Ecto neural progenitor cell (in vitro differentiated cells): ENCODE results near the gene ZNG1B.
A peak's percentile ranks its signal among the peaks of the same experiment; 100 is the strongest.
"Not testable (repeated sequence)": the region's sequence is repeated elsewhere in the genome, so short reads cannot be mapped to it uniquely, and the experiment has no call there.

Experiments
- DNase-seq: peaks from one replicate; pipeline ENCODE4 v3.0.0-alpha.2; 2018; ENCODE audit warnings: low spot score

Gene ZNG1B

DNA sequence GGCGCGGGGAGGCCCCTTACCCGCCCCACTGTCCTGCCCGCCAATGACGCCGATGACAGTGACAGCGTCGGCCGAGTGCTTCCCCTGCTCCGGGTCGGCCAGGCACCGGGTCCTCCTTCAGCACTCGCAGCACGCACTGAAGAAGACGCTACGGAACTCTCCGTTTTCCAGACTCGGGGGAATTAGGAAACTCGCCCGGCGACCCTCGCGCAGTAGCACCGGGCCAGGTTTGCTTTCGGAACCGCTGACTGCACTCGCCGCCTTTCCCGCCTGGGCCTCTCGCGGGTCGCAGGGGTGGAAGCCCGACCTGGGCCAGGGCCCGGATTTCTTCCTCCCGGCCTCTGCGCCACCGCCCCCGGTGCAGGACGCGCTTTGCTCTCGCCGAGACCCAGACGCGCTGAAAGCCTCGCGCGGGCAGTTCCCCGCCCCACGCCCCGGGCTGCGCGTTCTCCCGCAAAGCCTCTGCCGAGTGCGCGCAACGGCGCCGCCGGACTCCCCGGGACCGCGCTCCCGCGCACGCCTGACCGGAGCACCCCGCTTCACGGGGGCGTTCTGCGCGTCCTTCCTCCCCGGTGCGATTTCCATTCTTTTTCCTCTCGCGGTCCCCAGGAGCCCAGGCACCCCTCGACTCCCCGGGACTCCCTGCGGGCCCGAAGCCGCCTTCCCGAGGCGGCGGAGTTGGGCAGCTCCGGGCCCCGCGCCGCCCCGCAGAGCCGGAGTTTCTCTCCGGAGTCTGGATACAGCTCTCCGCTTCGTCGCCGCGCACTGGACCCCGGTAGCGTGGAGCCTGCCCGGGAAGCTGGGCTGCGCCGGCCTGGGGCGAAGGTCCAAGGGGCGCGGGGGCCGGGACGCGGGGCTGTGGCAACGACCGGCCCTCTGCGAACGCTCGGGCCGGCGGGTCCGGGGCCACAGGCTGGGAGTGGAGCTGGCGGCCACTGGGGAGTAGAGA is 65.9 kb downstream of the ZNG1B start:
- peak; percentile 55 for DNase-seq

DNA sequence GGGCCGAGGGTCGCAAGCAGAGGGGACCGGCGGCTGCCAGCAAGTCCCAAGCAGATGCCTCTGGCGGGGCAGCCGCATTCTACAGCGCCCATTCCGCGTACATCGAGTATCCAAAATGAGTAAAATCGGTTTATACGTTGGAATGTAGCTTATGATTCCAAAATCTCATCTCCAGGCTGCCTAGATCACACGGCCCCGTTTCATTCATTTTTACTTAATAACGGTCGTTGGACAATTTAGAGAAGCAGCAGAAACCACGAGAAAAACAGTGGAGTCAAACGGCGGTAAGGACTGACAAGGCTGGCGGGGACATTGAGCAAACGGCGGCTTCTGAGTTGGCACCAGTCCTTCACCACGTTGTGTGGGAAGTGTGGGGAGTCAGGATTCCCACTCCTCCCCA is 66.6 kb downstream of the ZNG1B start:
- DNase-seq: not testable (repeated sequence)

DNA sequence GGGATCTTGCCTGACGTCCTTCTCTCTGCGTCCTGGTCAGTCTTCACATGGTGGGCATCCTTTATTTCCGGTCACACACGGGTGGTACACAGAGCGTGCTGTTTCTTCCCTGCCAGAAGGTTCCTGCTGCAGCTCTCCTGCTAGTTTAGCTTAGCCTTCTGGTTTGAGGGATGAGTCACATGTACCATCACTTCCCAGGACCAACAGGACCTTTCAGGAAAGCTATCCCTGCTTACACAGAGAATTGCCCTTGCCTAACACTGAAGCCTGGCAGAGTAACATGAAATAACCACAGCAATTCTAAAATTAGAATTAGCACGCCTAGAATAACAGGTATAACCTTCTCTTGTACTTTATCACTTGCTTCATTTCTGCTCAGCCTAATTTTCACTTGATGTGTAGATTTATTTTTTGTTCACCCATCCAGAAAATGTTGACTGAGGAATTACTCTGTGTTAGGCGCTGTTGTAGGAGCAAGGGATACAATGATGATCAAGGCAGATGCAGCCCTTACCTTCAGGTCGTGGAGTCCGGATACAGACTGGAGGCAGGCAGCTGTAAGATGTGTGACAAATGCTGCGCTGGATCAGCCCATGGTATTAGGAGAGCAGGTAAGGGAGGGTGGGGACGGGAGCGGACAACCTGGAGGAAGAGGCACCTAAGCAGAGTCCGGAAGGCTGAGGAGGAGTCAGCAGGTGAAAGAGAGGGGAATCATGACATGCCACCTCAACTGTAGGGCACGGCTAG is 70.1 kb downstream of the ZNG1B start:
- not testable (repeated sequence) for DNase-seq

DNA sequence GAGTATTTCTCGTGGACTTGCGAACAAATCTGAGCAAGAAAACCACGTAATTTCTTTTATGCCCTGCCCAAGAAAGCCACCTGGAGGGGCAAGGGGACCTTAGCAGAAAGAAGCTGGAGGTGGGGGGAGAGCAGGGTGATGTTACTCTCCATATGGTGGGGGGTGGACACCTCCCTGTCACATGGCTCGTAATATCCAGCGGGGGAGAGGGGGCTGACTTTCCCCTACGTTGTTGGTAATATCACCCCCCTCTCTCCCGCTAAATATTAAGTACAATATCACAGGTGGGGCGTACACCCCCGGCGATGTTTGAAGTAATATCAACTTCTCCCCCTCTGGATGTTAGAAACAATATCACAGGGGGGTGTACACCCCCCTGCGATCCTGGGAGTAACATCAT is 70.7 kb downstream of the ZNG1B start:
- DNase-seq: not testable (repeated sequence)

DNA sequence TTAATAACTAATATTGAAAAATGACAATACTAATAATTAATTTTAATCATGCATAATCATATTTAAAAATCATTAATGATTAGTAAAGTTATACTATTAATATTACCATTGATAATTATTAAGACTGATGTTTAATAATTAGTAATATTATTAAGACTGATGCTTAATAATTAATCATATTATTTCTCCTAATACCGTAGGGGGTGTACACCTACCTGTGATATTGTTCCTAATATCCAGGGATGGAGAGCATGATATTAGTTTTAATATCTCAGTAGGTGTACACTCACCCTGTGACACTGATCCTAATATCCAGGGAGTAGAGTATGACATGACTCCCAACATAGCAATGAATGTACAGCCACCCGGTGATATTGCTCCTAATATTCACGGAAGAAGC is 73.4 kb downstream of the ZNG1B start:
- DNase-seq: not testable (repeated sequence)

DNA sequence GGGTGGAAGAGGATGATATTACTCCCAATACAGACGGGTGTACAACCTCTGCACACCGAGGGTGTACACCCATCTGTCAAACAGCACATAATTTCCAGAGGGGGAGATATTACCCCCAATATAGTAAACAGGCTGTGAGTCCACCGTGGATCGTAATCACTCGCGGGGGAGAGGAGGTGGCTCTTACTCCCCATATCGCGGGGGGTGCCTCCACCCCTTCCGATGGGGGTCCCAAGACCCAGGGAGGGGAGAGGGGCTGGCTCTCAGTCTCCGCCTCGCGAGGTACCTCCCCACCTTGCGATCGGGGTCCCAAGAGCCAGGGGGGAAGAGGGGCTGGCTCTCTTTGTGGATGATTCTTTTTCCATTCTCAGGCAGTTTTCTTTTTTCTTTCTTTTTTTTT is 74.4 kb downstream of the ZNG1B start:
- not testable (repeated sequence) for DNase-seq

DNA sequence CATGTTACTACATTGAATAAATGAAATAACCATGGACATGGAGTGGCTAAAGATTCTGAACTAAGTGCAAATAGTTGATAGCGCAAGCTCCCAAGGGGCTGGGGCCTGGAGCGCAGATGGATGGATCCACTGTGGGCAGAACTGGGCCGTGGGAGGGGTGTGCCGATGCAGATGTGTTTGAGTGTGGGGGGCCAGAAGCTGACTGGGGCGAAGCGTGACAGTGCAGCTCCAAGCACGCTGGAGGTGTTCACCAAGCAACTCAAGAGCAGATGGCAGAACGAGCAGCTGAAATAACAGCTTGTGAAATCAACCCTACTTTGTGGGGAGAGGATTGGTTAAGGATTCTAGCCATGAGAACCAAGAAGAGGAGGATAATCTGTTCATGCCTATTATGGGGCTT is 78.0 kb downstream of the ZNG1B start:
- not testable (repeated sequence) for DNase-seq

DNA sequence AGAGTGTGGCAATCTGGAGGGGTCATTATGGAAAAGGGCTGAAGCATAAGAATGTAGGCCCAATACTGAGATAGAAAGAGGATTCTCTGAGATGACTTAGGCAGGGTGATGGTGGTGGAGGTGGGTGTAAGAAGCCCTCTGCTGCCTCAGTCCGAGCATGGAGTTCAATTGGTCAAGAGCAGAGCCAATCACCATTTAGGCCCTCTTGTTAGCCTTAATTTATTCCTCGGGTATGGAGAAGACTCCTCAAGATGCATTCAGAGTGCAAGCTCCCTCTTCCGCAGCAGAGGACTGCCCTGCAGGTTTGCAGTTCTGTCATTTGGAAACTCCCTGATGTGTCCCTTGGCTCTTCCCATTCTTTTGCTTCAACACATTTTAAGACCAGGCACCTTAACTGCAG is 78.5 kb downstream of the ZNG1B start:
- not testable (repeated sequence) for DNase-seq

DNA sequence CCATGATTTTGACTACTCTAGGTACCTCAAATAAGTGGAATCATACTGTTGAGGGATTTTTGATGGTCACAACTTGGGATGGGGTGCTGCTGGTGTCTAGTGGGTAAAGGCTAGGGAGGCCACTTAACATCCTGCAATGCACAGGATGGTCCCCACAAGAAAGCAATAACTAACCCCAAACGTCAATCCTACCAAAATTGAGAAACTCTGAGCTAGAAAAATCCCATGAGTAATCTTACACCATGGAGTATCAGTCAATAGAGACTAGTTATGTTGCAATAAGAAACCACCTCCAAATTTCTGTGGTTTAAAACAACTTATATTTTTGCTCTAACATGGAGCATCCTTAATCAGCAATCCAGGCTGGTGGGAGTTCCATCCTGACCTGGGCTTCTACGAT is 79.5 kb downstream of the ZNG1B start:
- DNase-seq: not testable (repeated sequence)

DNA sequence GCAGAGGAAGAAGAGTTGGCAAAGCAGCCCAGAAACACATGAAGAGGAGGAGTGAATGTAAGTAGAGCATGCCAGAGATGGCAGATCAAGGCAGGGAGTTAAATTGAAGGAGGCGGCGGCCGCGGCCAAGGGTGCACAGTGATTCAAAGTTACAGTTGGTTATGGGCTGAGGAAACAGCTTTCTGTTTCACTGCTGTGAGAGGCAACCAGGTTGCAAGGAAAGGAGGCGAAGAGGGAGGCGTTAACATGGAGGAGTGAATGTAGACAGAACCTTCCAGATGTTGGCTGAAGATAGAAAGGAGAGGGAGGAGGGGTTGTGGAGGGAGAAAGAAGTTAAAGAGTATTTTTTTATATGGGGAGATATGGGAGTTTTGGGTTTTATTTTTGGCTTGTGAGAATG is 83.3 kb downstream of the ZNG1B start:
- not testable (repeated sequence) for DNase-seq

DNA sequence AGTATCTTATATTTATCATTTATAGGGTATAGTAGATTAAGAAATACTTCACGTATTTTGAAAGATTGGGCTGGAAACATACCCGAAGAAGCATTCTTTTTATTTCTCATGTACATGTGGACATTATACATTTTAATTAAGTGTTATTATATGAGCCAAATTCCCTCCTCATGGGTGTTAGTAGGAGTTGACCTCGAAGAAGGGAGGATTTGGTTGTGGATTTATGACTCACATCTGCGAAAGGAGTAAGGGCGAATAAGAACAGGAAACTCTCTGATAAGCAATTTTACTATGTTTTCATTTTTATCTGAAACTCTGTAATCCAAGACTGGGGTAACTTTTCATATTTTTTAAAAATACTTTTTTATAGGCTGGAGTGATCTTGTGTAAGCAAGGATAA is 84.0 kb downstream of the ZNG1B start:
- DNase-seq: not testable (repeated sequence)

DNA sequence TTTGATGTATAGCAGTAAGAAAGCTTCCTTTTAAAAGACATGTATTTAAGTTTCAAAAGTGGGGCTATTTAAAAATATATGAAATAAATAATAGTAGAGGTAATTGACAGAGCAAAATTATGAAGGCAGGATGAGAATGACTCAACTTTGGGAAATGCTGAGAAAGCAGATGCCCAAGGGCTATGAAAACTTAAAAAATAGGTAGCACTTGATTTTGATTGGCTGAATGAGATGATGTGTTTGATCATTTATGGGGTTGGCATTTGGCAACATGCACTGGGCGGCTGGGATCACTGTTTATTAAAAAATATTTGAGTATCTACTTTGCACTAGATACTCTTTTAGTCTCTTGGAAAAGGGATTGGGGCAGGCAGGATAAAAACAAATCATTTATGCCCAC is 87.5 kb downstream of the ZNG1B start:
- DNase-seq: not testable (repeated sequence)

DNA sequence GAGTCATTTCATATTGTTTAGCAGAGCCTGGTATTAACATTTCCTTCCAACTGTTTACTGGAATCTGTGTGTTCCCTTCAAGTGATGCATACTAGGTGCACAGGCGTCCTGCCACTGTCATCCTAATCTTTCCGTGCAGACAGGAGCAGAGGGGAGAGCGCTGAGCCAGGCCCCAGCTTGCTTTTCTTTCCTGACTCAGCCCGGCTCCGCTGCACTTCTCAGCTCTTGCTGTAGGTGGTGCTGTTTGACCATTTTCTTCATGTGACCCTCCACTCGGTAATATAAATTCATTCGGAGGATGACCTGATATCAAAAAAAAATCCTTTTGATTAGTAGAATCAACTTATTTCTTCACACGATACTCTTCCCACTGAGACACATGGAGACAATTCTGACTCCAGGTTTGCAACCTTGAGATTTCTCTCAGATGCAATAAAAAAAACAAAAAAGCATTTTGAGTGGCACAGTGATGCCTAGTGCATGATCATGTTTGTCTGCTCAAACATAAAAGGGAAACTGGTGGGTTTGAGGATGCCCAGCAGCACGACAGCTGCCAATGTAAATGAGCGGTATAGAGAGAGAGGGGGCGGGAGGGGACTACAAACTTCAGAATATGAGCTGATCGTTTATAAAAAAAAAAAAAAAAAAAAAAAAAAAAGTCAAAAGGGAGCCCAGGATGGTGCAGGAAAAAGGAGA is 90.0 kb downstream of the ZNG1B start:
- DNase-seq: not testable (repeated sequence)

DNA sequence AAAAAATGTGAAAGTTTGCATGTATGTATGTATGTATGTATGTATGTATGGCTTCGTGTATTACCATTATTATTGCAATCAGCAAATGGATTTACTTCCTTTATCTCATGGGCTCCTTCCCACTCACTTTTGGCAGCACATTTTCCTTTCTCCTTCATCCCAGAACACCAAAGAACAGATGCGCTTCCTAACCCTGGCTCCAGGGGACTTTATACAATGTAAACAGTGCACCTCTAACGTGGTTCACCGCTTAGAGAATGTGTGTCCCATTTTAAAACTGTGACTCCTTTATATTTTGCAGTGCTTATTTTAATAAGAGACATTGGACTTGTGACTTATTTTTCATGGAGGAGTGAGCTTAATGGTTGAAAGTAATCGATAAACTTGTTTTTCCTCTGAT is 90.6 kb downstream of the ZNG1B start:
- not testable (repeated sequence) for DNase-seq

DNA sequence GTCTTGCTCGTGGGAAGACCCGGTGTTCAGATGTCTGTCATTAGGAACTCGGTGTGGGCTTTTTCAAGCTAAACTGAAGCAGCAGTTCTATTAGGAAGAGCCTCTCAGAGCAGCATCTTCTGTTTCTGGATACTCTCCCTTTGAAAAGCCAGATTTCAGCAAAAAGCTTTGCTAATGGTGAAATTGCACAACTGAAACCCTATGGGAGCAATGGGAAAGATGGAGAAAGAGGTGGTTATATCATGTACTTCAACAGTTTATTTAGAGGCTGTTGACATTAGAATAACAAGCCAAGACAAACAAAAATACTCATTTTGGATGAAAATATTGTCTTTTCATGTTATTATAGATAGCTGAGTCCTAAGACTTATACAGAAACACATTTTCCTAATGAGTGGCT is 91.4 kb downstream of the ZNG1B start:
- DNase-seq: not testable (repeated sequence)

DNA sequence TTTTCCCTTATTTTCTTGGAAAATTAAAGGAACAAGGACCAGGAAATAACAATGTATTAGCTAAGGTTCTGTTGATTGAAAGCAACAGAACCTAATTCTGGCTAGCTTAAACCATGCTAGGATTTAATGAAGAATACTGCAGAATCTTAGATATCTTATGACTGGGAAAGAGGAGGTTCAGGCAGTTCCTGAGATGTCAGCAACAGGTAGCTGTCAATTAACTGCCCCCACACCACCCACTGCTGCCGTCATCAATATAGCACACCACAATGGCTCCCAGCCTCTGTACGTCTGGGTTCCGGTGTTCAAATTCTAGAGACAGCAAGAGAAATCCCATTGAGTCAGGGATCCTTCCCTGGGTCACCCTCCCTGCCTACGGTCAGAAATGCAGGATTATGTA is 95.5 kb downstream of the ZNG1B start:
- not testable (repeated sequence) for DNase-seq

DNA sequence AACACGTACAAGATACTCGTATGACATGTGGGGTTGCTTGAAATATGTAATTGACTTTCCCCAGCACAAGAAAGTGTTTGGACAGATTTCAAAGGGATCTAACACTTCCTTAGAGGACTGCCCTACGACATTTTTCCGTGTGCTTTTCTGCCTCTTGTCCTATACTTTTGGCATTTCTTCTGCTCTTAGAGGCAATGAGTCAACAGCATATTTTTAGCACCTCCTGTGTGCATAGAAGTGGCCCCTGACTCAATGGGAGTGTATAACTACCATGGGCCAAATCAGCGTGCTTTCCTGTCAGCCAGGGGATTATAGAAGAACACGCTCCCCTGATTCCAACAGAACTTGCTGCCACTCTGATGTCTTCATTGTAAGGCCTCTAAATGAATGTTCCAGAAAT is 99.1 kb downstream of the ZNG1B start:
- DNase-seq: not testable (repeated sequence)

DNA sequence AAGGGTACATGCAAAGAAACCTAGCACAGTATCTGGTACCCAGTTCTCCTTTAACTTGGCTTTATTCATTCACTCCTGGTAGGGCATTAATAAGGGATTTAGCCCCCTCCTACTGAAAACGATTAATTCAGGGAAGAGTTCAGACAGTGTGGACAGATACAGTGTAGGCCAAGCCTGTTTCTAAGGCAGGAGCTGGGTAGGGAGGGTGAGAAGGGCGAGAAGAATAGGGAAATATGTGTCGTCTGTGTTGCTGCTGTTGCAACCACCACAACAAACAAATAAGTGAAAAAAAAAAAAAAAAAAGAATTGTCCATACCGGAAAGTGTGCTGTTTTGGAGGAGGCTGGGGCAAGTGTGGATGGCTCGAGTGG is 103.3 kb downstream of the ZNG1B start:
- not testable (repeated sequence) for DNase-seq

DNA sequence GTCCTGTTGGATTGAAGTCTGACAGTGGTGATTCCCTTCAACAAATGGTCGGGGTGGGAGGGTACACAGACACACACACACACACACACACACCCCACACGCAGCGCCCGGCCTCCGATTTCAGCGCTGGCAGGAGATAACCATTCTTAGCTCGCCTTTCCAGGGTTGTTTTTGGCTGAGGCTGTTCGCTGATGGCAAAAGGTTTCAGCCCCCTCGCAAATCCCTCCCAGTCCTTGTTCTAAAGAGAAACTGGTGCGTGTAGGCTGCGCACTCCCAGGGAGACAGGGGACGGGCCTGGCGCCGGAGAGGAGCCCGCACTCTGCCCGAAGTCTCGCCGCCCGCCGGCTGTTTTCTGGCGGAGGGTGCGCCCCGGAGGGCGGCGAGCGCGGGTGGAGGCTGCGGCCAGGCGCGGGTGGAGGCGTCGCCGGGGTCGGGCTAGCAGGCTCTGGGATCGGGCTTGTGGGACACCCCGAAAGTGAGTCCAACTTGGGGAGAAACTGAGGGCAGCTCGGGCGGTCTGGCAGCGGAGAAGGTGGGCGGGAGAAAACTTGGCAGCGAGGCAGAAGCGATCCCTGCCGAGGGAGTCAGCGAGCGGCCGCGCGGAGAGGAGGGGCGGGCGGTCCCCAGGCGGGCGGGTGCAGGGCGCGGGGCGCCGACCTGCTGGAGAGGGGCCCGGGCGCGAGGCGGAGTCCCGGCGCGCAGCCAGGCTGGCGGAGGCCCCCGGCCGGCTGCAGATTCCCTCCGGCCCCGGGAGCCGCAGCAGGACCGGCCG is 103.9 kb downstream of the ZNG1B start:
- DNase-seq: peak; percentile 64

DNA sequence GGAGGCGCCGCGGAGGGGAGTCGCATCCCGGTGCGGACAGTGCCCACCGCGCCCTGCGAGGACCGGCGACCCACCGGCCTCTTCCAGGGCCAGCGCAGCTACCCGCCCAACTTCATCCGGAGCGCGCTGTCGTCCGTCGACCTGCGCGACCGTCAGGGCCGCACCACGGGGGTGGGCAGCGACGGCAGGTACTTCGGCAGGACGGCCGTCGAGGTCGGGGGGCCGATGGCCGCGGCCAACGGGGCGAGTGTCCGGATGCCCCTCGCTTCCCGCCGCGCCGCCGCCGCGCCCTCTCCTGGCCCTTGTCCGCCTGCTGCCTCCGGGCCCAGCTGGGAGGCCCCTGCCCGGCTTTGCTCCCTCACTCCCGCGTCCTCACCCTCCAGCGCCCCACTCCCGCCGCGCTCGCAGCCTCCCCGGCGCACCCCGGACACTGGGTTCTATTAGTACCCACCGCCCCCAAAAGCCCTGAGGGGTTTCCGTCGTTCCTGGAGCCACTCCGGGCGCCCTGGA is 104.5 kb downstream of the ZNG1B start:
- DNase-seq: peak; percentile 57

DNA sequence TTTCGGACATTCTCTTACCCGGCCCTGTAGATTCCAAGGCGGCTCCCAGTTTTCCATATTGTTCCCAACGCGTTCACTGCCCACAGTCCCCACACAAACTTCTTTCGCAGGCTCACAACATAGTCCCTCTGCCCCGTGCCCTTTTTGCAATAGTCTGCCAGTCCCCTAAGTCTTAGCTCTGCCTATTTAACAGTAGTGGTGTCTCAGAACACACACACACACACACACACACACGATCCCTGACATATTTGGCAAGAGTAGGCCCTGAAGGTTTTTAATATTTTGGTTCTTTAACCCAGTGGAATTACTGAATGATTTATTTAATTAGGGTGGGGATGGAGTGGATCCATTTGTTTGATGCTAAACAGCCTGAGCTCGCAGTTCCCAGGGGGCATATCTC is 105.0 kb downstream of the ZNG1B start:
- not testable (repeated sequence) for DNase-seq
